Measurements from ENCODE around the gene ACIN1. TPM values are rescaled to one million over a fixed set of nuclear protein-coding genes. Genes with fewer than 3 reads are reported as not detected.
A peak's percentile ranks its signal among the peaks of the same experiment; 100 is the strongest.

ACIN1 gene
- total RNA-seq, 2 donors from 2014 or later: 53.9 to 55.3 TPM

- H3K36me3 ChIP-seq: peaks cover 64% of the 10 kb centered on the region
- no peak overlapping the region for H3K4me3 ChIP-seq
- no peaks in the 10 kb centered on the region for H3K27me3 ChIP-seq
- peaks cover 0 to 32% of the 10 kb centered on the region in 2 donors for H3K4me1 ChIP-seq
- no peaks in the 10 kb centered on the region for H3K9me3 ChIP-seq
- peak; percentile 55 for DNase-seq (ENCODE audit: low spot score)
- no peak overlapping the region for H3K27ac ChIP-seq
- no peak for TF ChIP-seq CTCF (IDR thresholded peaks at IDR 0.05)
Measured at GRCh38 chr14:23066855-23067744, 27.8 kb downstream of the ACIN1 start.

GRCh38 chr14:23066368-23066767 is 28.6 kb downstream of the ACIN1 start:
- no peak overlapping the region for H3K27ac ChIP-seq

GRCh38 chr14:23063601-23064000 is 31.3 kb downstream of the ACIN1 start:
- no peaks in the 10 kb centered on the region for H3K27me3 ChIP-seq
- H3K27ac ChIP-seq: no peak overlapping the region
- H3K9me3 ChIP-seq: no peaks in the 10 kb centered on the region
- H3K4me3 ChIP-seq: no peak overlapping the region
- peaks cover 96% of the 10 kb centered on the region for H3K36me3 ChIP-seq
- DNase-seq (ENCODE audit: low spot score): no peak
- no peak for TF ChIP-seq CTCF (IDR thresholded peaks at IDR 0.05)
- H3K4me1 ChIP-seq: peaks cover 0 to 19% of the 10 kb centered on the region in 2 donors

More at GRCh38 chr14:23066368-23066767, 28.6 kb downstream of the ACIN1 start:
- Histone ChIP-seq H3K36me3 (peaks cover 70% of the 10 kb centered on the region), H3K4me3 (no peak overlapping the region), H3K4me1 (peaks cover 0 to 30% of the 10 kb centered on the region in 2 donors), H3K9me3 (no peaks in the 10 kb centered on the region), H3K27me3 (no peaks in the 10 kb centered on the region)
- TF ChIP-seq CTCF (IDR thresholded peaks at IDR 0.05): no peak
- peak; percentile 50 for DNase-seq (ENCODE audit: low spot score)

- peaks cover 0 to 19% of the 10 kb centered on the region in 2 donors for H3K4me1 ChIP-seq
- H3K36me3 ChIP-seq: peaks cover 82% of the 10 kb centered on the region
- H3K27ac ChIP-seq: peak overlapping the region in 1 of 2 donors; percentile 28
- DNase-seq (ENCODE audit: low spot score): peak; percentile 81
- H3K9me3 ChIP-seq: no peaks in the 10 kb centered on the region
- H3K27me3 ChIP-seq: no peaks in the 10 kb centered on the region
- no peak overlapping the region for H3K4me3 ChIP-seq
- no peak for TF ChIP-seq CTCF (IDR thresholded peaks at IDR 0.05)
Measured at GRCh38 chr14:23062002-23062401, 32.9 kb downstream of the ACIN1 start.

- no peak for TF ChIP-seq CTCF (IDR thresholded peaks at IDR 0.05)
- DNase-seq (ENCODE audit: low spot score): no peak
- no peaks in the 10 kb centered on the region for H3K27me3 ChIP-seq
- no peak overlapping the region for H3K27ac ChIP-seq
- no peaks in the 10 kb centered on the region for H3K9me3 ChIP-seq
- H3K4me3 ChIP-seq: no peak overlapping the region
- H3K36me3 ChIP-seq: peaks cover 69% of the 10 kb centered on the region
- peaks cover 0 to 30% of the 10 kb centered on the region in 2 donors for H3K4me1 ChIP-seq
Measured at GRCh38 chr14:23060536-23061260, 34.2 kb downstream of the ACIN1 start.

Measured in right atrium auricular region (tissue), 2 donors.